Lung microvascular endothelial cell (primary cell): ENCODE data around the gene PLCB2. TPM values are rescaled to one million over a fixed set of nuclear protein-coding genes. Genes with fewer than 3 reads are reported as not detected.

Source experiments
- DNase-seq, 2 donors: peaks; one replicate each; pipeline versions ENCODE4 v3.0.0 to v3.0.0-alpha.2; 2010; ENCODE audit warnings: low read depth in 2 of 2
- total RNA-seq: library from RNA; depleted of rRNA; stranded (reverse); fragments of >200 nt; gene quantifications from 2 replicates; pipeline ENCODE4 v1.2.1, GENCODE V29; 2014

The PLCB2 gene
- total RNA-seq, 1 donor from 2014 or later: under 0.01 TPM

- DNase-seq: peak; percentile 22 to 54
Measured at GRCh38 chr15:40272485-40273056, 35.2 kb downstream of the PLCB2 start.

- DNase-seq: no peak
Measured at GRCh38 chr15:40271685-40272484, 35.9 kb downstream of the PLCB2 start.

GRCh38 chr15:40270246-40270995 is 37.3 kb downstream of the PLCB2 start:
- peak in 1 of 2 donors; percentile 61 for DNase-seq

- DNase-seq: no peak
Measured at GRCh38 chr15:40269604-40270003, 38.1 kb downstream of the PLCB2 start.

- no peak for DNase-seq
Measured at GRCh38 chr15:40267670-40268069, 40.1 kb downstream of the PLCB2 start.

- peak; percentile 78 to 97 for DNase-seq
Measured at GRCh38 chr15:40266828-40267304, 40.9 kb downstream of the PLCB2 start.

- no peak for DNase-seq
Measured at GRCh38 chr15:40265875-40266274, 41.9 kb downstream of the PLCB2 start.

GRCh38 chr15:40265355-40265754 is 42.4 kb downstream of the PLCB2 start:
- DNase-seq: no peak

GRCh38 chr15:40264321-40265153 is 43.2 kb downstream of the PLCB2 start:
- no peak for DNase-seq

GRCh38 chr15:40263024-40263754 is 44.5 kb downstream of the PLCB2 start:
- DNase-seq: peak in 1 of 2 donors; percentile 29

GRCh38 chr15:40259021-40259420 is 48.7 kb downstream of the PLCB2 start:
- no peak for DNase-seq

- no peak for DNase-seq
Measured at GRCh38 chr15:40258544-40258943, 49.2 kb downstream of the PLCB2 start.

GRCh38 chr15:40257656-40258450 is 49.9 kb downstream of the PLCB2 start:
- no peak for DNase-seq

GRCh38 chr15:40256638-40257235 is 51.0 kb downstream of the PLCB2 start:
- DNase-seq: peak in 1 of 2 donors; percentile 77

- no peak for DNase-seq
Measured at GRCh38 chr15:40255033-40255432, 52.7 kb downstream of the PLCB2 start.

- DNase-seq: no peak
Measured at GRCh38 chr15:40254452-40254851, 53.3 kb downstream of the PLCB2 start.

GRCh38 chr15:40253167-40253790 is 54.5 kb downstream of the PLCB2 start:
- DNase-seq: no peak

- peak in 1 of 2 donors; percentile 50 for DNase-seq
Measured at GRCh38 chr15:40252438-40253166, 55.1 kb downstream of the PLCB2 start.
